Measurements from ENCODE around the gene MTA3. TPM values are rescaled to one million over a fixed set of nuclear protein-coding genes. Genes with fewer than 3 reads are reported as not detected.

The MTA3 gene
- total and polyA plus RNA-seq, 2 donors (not counting 1 experiment from before 2014, with no cell fraction given) = 13.4 to 33.2 TPM

DNA sequence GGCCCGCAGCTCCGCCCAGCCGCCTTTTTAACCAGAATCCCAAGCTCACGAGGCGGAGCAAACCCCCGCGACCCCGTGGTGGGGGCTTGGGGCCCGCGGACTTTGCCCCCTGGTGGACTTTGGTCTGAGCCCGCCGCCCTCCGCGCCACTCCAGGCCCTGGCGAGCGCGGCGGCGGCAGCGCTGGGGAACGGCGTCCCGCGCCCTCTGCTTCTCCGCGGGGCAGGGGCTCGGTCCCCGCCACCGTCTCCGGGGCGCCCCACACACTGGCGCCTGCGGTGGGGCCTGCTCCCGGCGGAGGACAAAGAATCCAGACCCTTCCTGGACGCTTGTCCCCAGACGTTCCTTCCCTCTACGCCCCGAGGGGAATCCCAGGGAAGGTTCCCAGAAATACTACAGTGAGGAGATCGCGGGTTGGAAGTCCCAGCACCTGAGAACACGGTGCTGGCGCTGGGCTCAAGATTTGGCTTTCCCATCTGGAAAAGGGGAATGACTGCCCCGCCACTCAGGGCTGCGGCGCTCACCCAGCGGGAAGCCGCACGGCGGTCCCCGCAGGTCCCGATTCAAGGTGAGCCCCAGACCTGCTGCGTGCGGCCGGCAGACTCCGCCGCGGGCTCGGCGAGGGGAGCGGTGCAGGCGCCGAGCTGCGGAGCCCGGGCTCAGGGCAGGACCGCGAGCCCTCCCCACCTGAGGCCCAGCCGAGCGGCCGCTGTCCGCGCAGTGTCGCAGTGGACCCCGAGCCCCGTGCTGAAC lies 224.3 kb downstream of the MTA3 start, which contains the start of gene HAAO:
HAAO (minus strand) TSS at position 1 of the 751 bp plus-strand sequence. CDS start 47 bp downstream, outside the sequence.
- Mint-ChIP-seq H3K4me3 (peak within 1 kb of the TSS; percentile 87), H3K27ac (peak within 1 kb of the TSS; percentile 89), H3K27me3 (no peaks in the 10 kb centered on the region), H3K4me1 (peaks cover 46% of the 10 kb centered on the region), H3K9me3 (ENCODE audit: insufficient read depth) (no peaks in the 10 kb centered on the region)
- Histone ChIP-seq H2AFZ (ENCODE audit: insufficient read depth, low read depth, low read length, poor library complexity, severe bottlenecking) (peak within 1 kb of the TSS; percentile 92), H3K4me3 (ENCODE audit: control extremely low read depth in 1 of 5, extremely low read depth in 1 of 5, insufficient read depth in 1 of 5, low read depth in 2 of 5, low read length in 4 of 5) (peak within 1 kb of the TSS; percentile 47 to 93 (median 76)), H3K36me3 (replicated peaks in 1 of 2; ENCODE audit: control extremely low read depth in 1 of 2, control insufficient read depth in 1 of 2, extremely low read depth in 1 of 2, insufficient read depth in 2 of 2, low read length in 1 of 2) (no peaks in the 10 kb centered on the region), H3K27ac (ENCODE audit: low read length in 2 of 2) (peak within 1 kb of the TSS; percentile 49 to 69), H4K20me1 (ENCODE audit: control insufficient read depth, insufficient read depth, low read length, poor library complexity, severe bottlenecking) (no peaks in the 10 kb centered on the region), H3K79me2 (ENCODE audit: control insufficient read depth, insufficient read depth, low read length) (peaks cover 35% of the 10 kb centered on the region), H3K9ac (ENCODE audit: low read length) (peak within 1 kb of the TSS; percentile 88), H3K9me3 (ENCODE audit: control extremely low read depth in 1 of 3, control insufficient read depth in 2 of 3, insufficient read depth in 1 of 3, low read length in 2 of 3) (no peaks in the 10 kb centered on the region), H3K4me2 (replicated peaks; ENCODE audit: low read depth, low read length, poor library complexity, severe bottlenecking) (peak within 1 kb of the TSS; percentile 90), H3K4me1 (ENCODE audit: control insufficient read depth in 2 of 2, insufficient read depth in 2 of 2, low read length in 2 of 2) (peaks cover 18 to 37% of the 10 kb centered on the region in 2 donors), H3K27me3 (replicated peaks in 1 of 4; ENCODE audit: control extremely low read depth in 1 of 4, control insufficient read depth in 3 of 4, insufficient read depth in 4 of 4, low read length in 3 of 4) (no peaks in the 10 kb centered on the region)
- peak; percentile 74 for DNase-seq
- ChIA-PET CTCF (interaction anchor here (0.9 to 4.3 kb wide), 8 partner anchors 8 to 436 kb away, joined by 3 to 64 read pairs (median 6); no protein-coding TSS in a partner anchor), POLR2A (interaction anchor here (0.6 to 6.5 kb wide), 4 partner anchors 18 to 657 kb away, joined by 3 to 82 read pairs (median 6); no protein-coding TSS in a partner anchor)
- TF ChIP-seq CTCF (IDR thresholded peaks at IDR 0.05) (peak; percentile 11), EZH2 (IDR thresholded peaks at IDR 0.05; ENCODE audit: borderline replicate concordance, insufficient read depth, low read depth, low read length, poor library complexity, severe bottlenecking) (no peak)
- WGBS (ENCODE audit: insufficient coverage) = under 1% methylated on average over 75 of the region's 75 CpGs
- intact Hi-C loops (cut with micrococcal nuclease) = loop anchor here (1.0 to 5.0 kb wide), 5 partner anchors 18 to 297 kb away; no protein-coding TSS in a partner anchor
- ATAC-seq (ENCODE audit: low read depth) = peak; percentile 61

Data from B cell (primary cell).